ENCODE data around the gene RNU5D-1. TPM values are rescaled to one million over a fixed set of nuclear protein-coding genes. Genes with fewer than 3 reads are reported as not detected.

RNU5D-1 gene
- total RNA-seq, 2 donors from 2014 or later: not detected

DNA sequence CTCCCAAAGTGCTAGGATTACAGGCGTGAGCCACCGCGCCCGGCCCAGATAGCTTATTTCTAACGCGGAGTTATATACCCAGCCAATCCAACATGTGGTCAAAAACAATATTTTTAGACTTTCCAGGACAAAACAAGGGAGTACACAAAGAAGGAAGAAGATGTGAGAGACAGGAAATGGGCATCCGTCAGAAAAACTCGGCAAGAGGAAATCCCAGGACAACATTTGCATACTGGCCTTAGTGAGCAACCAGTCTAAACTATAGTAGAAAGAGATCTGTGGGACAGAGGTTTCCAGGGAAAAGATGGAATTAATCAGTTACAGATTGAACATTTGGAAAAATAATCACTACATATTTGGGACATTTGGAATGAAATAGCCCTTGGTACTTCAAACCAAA is 45.1 kb downstream of the RNU5D-1 start:
- no peaks in the 10 kb centered on the region for H3K27me3 Mint-ChIP-seq (ENCODE audit: insufficient read depth)
- WGBS, 2 experiments (ENCODE audit: insufficient coverage in 1 of 2, insufficient read length in 1 of 2): 87 to 94% methylated on average over 6 to 8 of the region's 8 CpGs
- H3K36me3 ChIP-seq (ENCODE audit: control insufficient read depth, insufficient read depth, low read length): no peaks in the 10 kb centered on the region
- H3K27me3 ChIP-seq (ENCODE audit: control insufficient read depth, insufficient read depth, low read length, poor library complexity, severe bottlenecking): no peaks in the 10 kb centered on the region
- H3K4me1 Mint-ChIP-seq: peaks cover 13% of the 10 kb centered on the region
- H3K27ac Mint-ChIP-seq: no peak overlapping the region
- H3K27ac ChIP-seq (ENCODE audit: low read depth, low read length): no peak overlapping the region
- DNase-seq: no peak
- H3K4me3 ChIP-seq (ENCODE audit: low read length): no peak overlapping the region
- H3K9ac ChIP-seq (ENCODE audit: extremely low read depth, low read length, poor library complexity, severe bottlenecking): no peak overlapping the region
- no peak overlapping the region for H3K4me3 Mint-ChIP-seq
- no peaks in the 10 kb centered on the region for H3K4me1 ChIP-seq (ENCODE audit: control insufficient read depth, insufficient read depth, low read length)
- peaks cover 9% of the 10 kb centered on the region for H3K36me3 Mint-ChIP-seq (ENCODE audit: low read depth)
- H3K9me3 ChIP-seq (ENCODE audit: control insufficient read depth, low read length): no peaks in the 10 kb centered on the region
- TF ChIP-seq, protein P1, sequence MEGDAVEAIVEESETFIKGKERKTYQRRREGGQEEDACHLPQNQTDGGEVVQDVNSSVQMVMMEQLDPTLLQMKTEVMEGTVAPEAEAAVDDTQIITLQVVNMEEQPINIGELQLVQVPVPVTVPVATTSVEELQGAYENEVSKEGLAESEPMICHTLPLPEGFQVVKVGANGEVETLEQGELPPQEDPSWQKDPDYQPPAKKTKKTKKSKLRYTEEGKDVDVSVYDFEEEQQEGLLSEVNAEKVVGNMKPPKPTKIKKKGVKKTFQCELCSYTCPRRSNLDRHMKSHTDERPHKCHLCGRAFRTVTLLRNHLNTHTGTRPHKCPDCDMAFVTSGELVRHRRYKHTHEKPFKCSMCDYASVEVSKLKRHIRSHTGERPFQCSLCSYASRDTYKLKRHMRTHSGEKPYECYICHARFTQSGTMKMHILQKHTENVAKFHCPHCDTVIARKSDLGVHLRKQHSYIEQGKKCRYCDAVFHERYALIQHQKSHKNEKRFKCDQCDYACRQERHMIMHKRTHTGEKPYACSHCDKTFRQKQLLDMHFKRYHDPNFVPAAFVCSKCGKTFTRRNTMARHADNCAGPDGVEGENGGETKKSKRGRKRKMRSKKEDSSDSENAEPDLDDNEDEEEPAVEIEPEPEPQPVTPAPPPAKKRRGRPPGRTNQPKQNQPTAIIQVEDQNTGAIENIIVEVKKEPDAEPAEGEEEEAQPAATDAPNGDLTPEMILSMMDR (conservative IDR thresholded peaks at IDR 0.05): no peak
- peaks cover 2% of the 10 kb centered on the region for H3K9me3 Mint-ChIP-seq

DNA sequence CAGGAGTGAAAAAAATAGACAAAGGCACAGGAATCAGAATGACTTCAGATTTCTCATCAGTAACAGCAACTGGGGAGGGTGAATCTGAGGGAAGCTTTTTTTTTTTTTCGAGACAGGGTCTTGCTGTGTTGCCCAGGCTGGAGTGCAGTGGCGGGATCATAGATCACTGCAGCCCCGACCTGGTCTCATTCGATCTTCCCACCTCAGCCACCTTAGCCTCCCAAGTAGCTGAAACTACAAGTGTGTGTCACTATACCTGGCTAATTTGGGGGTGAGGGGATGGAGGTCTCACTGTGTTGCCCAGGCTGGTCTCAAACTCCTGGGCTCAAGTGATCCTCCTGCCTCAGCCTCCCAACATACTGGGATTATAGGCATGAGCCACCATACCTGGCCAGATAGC is 45.8 kb downstream of the RNU5D-1 start:
- Histone ChIP-seq H3K4me1 (ENCODE audit: control insufficient read depth, insufficient read depth, low read length) (no peaks in the 10 kb centered on the region), H3K27me3 (ENCODE audit: control insufficient read depth, insufficient read depth, low read length, poor library complexity, severe bottlenecking) (no peaks in the 10 kb centered on the region), H3K9me3 (ENCODE audit: control insufficient read depth, low read length) (no peaks in the 10 kb centered on the region), H3K27ac (ENCODE audit: low read depth, low read length) (no peak overlapping the region), H3K9ac (ENCODE audit: extremely low read depth, low read length, poor library complexity, severe bottlenecking) (no peak overlapping the region), H3K4me3 (ENCODE audit: low read length) (no peak overlapping the region), H3K36me3 (ENCODE audit: control insufficient read depth, insufficient read depth, low read length) (no peaks in the 10 kb centered on the region)
- no peak for DNase-seq
- Mint-ChIP-seq H3K4me3 (no peak overlapping the region), H3K36me3 (ENCODE audit: low read depth) (peaks cover 9% of the 10 kb centered on the region), H3K9me3 (peaks cover 2% of the 10 kb centered on the region), H3K27ac (no peak overlapping the region), H3K27me3 (ENCODE audit: insufficient read depth) (no peaks in the 10 kb centered on the region), H3K4me1 (peaks cover 13% of the 10 kb centered on the region)
- TF ChIP-seq, protein P1 (conservative IDR thresholded peaks at IDR 0.05): no peak
- 95% methylated on average over 4 of the region's 4 CpGs; no CpG with 5 or more reads in 1 of the 2 experiments for WGBS, 2 experiments (ENCODE audit: insufficient coverage in 1 of 2, insufficient read length in 1 of 2)

DNA sequence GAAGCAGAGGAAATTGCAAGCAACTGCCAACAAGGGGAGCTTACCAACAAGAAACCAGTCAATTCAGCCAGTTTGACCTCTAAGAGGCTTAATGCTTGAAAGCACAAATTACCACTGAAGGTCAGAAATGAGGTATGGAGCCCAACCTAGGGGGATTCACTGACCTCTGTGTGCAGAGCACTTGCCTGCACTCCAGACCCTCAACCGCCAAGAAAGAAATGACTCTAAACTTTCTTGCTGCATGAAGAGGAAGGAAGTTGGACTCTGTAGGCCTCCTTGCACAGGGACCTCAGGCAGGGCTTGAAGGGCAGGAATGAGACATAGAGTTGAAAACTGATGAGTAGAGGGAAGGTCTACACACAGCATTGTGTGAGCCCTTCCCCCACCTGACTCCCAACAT is 46.4 kb downstream of the RNU5D-1 start:
- peaks cover 13% of the 10 kb centered on the region for H3K36me3 Mint-ChIP-seq (ENCODE audit: low read depth)
- H3K27me3 Mint-ChIP-seq (ENCODE audit: insufficient read depth): no peaks in the 10 kb centered on the region
- Histone ChIP-seq H3K4me1 (ENCODE audit: control insufficient read depth, insufficient read depth, low read length) (no peaks in the 10 kb centered on the region), H3K9ac (ENCODE audit: extremely low read depth, low read length, poor library complexity, severe bottlenecking) (no peak overlapping the region), H3K27me3 (ENCODE audit: control insufficient read depth, insufficient read depth, low read length, poor library complexity, severe bottlenecking) (no peaks in the 10 kb centered on the region), H3K27ac (ENCODE audit: low read depth, low read length) (no peak overlapping the region), H3K9me3 (ENCODE audit: control insufficient read depth, low read length) (no peaks in the 10 kb centered on the region), H3K4me3 (ENCODE audit: low read length) (no peak overlapping the region), H3K36me3 (ENCODE audit: control insufficient read depth, insufficient read depth, low read length) (no peaks in the 10 kb centered on the region)
- TF ChIP-seq, protein P1 (conservative IDR thresholded peaks at IDR 0.05): no peak
- WGBS, 2 experiments (ENCODE audit: insufficient coverage in 1 of 2, insufficient read length in 1 of 2): 100% methylated on average over 1 of the region's 1 CpG; no CpG with 5 or more reads in 1 of the 2 experiments
- peaks cover 13% of the 10 kb centered on the region for H3K4me1 Mint-ChIP-seq
- DNase-seq: no peak
- peaks cover 2% of the 10 kb centered on the region for H3K9me3 Mint-ChIP-seq
- no peak overlapping the region for H3K27ac Mint-ChIP-seq
- no peak overlapping the region for H3K4me3 Mint-ChIP-seq
